T-helper 1 cell treated with Interleukin-12 subunit alpha and Interleukin-12 subunit beta and Interleukin-4 antibody, amounts not matched to agents 30 ng/mL and 1 ng/mL, for 36 hours (primary cell): ENCODE results near the gene BLTP1. TPM values are rescaled to one million over a fixed set of nuclear protein-coding genes. Genes with fewer than 3 reads are reported as not detected.

Experiments
- intact Hi-C: fragments of 100-400 bp; cut with micrococcal nuclease; formaldehyde crosslinking; loops from one replicate; pipeline ENCODE4 v1.15.1; 2024
- total RNA-seq: library from RNA; stranded (reverse); gene quantifications from 2 replicates; pipeline ENCODE4 v1.2.3, GENCODE V29; 2022

The BLTP1 gene
- total RNA-seq, 1 donor from 2014 or later: 48.4 TPM

DNA sequence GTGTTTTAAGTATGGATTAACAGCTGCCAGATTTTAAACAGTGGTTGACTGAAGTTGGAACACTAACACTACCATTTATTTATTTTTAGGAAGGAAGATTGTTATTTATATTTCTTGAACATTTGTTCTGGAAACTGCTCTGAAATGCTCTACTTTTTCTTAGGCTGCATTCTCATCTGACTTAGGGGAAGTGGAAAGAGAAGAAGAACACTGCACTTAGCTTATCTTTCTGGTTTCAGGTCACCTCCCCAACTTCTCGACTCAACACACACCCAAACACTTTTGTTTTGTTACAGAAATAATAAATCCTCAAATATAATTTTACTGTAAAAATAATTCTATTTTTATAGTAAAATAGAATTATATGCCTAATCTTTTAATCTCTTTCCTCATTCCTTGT is 18.6 kb downstream of the BLTP1 start:
- intact Hi-C loops: no loop called here

DNA sequence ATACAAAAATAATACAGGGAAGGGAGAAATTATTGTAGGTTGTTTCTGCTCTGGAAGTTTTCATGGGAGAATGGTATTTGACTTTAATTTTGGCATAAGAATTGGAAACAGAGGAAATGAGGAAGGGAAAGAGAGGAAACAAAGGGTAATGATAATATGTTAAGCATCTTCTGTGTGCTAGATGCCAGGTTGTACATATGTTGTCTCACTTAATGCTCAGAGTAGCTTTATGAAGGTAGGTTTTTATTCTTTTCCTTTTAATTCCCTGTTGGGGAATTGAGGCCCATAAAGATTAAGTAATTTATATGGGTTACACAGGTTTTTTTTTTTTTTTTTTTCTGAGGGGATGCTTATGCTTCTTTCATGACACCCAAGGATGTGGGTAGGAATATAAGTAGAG is 19.2 kb downstream of the BLTP1 start:
- intact Hi-C loops: no loop called here

DNA sequence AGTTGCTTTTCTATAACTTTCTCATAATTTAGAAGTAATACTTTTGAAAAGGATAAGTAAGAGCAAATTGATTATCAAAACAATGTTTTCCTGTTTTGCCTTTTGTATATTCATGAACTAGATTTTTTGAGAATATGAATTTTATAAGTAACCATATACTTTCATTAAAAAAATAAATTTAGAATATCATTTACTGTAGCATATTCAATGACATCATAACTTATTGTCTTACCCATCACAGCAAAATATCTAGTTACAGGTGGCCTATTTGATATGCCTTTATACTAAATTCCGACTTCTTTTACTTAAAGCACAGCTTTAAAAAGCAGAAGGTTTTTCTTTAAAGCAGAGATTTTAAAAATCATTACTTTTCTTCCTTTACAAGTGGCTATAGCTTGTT is 20.1 kb downstream of the BLTP1 start:
- intact Hi-C loops: no loop called here

DNA sequence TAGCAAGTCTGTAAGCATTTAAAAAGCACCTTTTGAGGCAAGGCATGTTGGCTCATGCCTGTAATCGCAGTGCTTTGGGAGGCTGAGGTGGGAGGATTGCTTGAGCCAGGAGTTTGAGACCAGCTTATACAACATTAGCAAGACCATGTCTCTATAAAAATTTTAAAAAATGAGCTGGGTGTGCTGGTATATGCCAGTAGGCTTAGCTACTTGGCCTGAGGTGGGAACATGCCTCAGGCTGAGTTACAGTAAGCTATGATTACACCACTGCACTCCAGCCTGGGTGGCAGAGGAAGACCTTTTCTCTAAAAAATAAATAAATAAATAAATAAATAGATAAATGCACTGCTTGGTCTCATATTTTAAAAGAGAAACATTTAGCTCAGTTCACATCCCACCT is 26.8 kb downstream of the BLTP1 start:
- intact Hi-C loops: no loop called here

DNA sequence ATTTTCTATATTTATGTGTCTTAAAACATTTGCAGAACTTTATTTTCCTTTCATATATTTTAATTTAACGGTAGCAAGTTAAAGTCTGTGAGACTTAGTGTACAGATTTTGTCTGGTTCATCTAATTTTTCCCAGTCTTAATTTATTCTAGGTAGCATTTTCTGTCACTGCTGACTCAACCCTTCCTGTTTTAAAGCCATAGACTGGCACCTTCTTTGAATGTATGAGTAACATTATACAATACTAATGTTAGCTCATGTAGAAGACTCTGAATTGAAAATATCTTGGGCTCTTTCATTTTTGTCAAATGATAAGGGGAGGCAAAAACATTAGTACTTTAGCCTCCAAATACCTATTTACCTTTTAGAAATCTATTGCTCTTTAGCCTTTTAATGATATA is 43.6 kb downstream of the BLTP1 start:
- intact Hi-C loops: no loop called here

Other genes with a start within 250 kb of the BLTP1 start
- gene TRPC3, start 200.3 kb upstream of the BLTP1 start, total RNA-seq: 1.0 and 1.1 TPM in 2 replicates
- not detected in 2 replicates for gene ADAD1, start 226.7 kb downstream of the BLTP1 start, total RNA-seq